GM12878 (cell line): ENCODE results near the gene ITGB2. TPM values are rescaled to one million over a fixed set of nuclear protein-coding genes. Genes with fewer than 3 reads are reported as not detected.

ENCODE experiments used
- ATAC-seq: fragments of 200-7000 bp; cut with Tn5 transposase; 3 replicates; pipeline ENCODE4 v1.9.1; 2020; ENCODE audit warnings: mild to moderate bottlenecking, moderate library complexity
- BruUV-seq: library from RNA; stranded (reverse); fragments of 400-500 nt; replicated peaks from 2 replicates; lab custom pipeline; 2021; lab: Mats Ljungman, UMichigan
- CTCF ChIA-PET: fragments of 300-600 bp; sonication (Branson Sonifier 250); formaldehyde crosslinking; extraction: SDS; loops from one replicate; lab custom pipeline; 2021; ENCODE audit warnings: inconsistent platforms; lab: Yijun Ruan, JAX
- POLR2A ChIA-PET: fragments of 350-600 bp; formaldehyde crosslinking; extraction: SDS; loops from one replicate; lab custom pipeline; 2021; ENCODE audit warnings: inconsistent platforms; lab: Charles Lee
- RAD21 ChIA-PET: fragments of 300-600 bp; sonication (Branson Sonifier 250); formaldehyde crosslinking; loops from one replicate; lab custom pipeline; 2023; ENCODE audit warnings: antibody characterized with exemption; ENCODE audit not compliant: unreplicated experiment; lab: Charles Lee
- SMC1A ChIA-PET: fragments of 300-600 bp; sonication (Branson Sonifier 250); formaldehyde crosslinking; loops from one replicate; lab custom pipeline; 2023; ENCODE audit not compliant: unreplicated experiment, uncharacterized antibody; lab: Charles Lee
- DNase-seq: peaks from one replicate; pipeline ENCODE4 v3.0.0-alpha.2; 2011; ENCODE audit warnings: low read depth, low spot score
- FAIRE-seq: peaks from 3 replicates; lab custom pipeline; 2011; peaks lifted over from hg19 to GRCh38; lab: Jason Lieb, UNC
- H2AFZ ChIP-seq: 2 replicates; pipeline ENCODE4 v1.6.0; 2011; ENCODE audit warnings: low read depth, low read length, control low read depth; ENCODE audit not compliant: control insufficient read depth
- H3K27ac ChIP-seq: 2 replicates; pipeline ENCODE4 v1.5.1; 2011; ENCODE audit warnings: control low read depth; ENCODE audit not compliant: control insufficient read depth, insufficient read depth
- H3K27me3 ChIP-seq, 2 experiments: replicated peaks in 1 of 2; 2 replicates each; pipeline versions ENCODE4 v1.6.0 to v1.6.1; 2011; ENCODE audit warnings: low read length in 1 of 2; ENCODE audit not compliant: control insufficient read depth in 2 of 2, insufficient read depth in 2 of 2
- H3K36me3 ChIP-seq, 2 experiments: 2 replicates each; pipeline ENCODE4 v1.5.1; 2011; ENCODE audit warnings: low read length in 1 of 2; ENCODE audit not compliant: control insufficient read depth in 2 of 2, insufficient read depth in 2 of 2
- H3K4me1 ChIP-seq: 2 replicates; pipeline ENCODE4 v1.6.1; 2011; ENCODE audit warnings: mild to moderate bottlenecking, low read length, moderate library complexity, mixed read lengths; ENCODE audit not compliant: control insufficient read depth, insufficient read depth
- H3K4me2 ChIP-seq: 2 replicates; pipeline ENCODE4 v1.6.0; 2011; ENCODE audit warnings: control low read depth; ENCODE audit not compliant: control insufficient read depth, insufficient read depth
- H3K4me3 ChIP-seq: fragments of 200-600 bp; sonication (generic); 2 replicates; pipeline ENCODE4 v1.5.1; 2016
- H3K79me2 ChIP-seq: 2 replicates; pipeline ENCODE4 v1.6.0; 2011; ENCODE audit warnings: low read length; ENCODE audit not compliant: control insufficient read depth, insufficient read depth
- H3K9ac ChIP-seq: 2 replicates; pipeline ENCODE4 v1.8.0; 2011; ENCODE audit warnings: low read length, control low read depth, mixed read lengths; ENCODE audit not compliant: control insufficient read depth, insufficient read depth
- H3K9me3 ChIP-seq: replicated peaks from 3 replicates; pipeline ENCODE4 v1.5.1; 2011; ENCODE audit warnings: mild to moderate bottlenecking, low read length; ENCODE audit not compliant: control insufficient read depth, insufficient read depth
- H4K20me1 ChIP-seq: 2 replicates; pipeline ENCODE4 v1.6.0; 2011; ENCODE audit not compliant: control insufficient read depth, insufficient read depth
- BCL3 ChIP-seq: IDR thresholded peaks from 2 replicates; pipeline ENCODE4 v1.6.1; 2011; ENCODE audit warnings: borderline replicate concordance, low read depth, mild to moderate bottlenecking, moderate library complexity, low read length; ENCODE audit not compliant: insufficient read depth, poor library complexity, severe bottlenecking
- BHLHE40 ChIP-seq, 2 experiments: fragments of 450-650 bp in 1 of 2; IDR thresholded peaks; 2 replicates each; pipeline ENCODE4 v1.6.1; 2011 to 2017; ENCODE audit warnings: low read depth in 2 of 2, borderline replicate concordance in 1 of 2, improper control_type of control experiment in 1 of 2, low read length in 1 of 2, mild to moderate bottlenecking in 1 of 2
- CREB1 ChIP-seq: IDR thresholded peaks from 2 replicates; pipeline ENCODE4 v1.6.1; 2012; ENCODE audit warnings: low read depth, mild to moderate bottlenecking, inconsistent platforms
- ESRRA ChIP-seq: IDR thresholded peaks from 2 replicates; pipeline ENCODE4 v1.6.1; 2012; ENCODE audit warnings: mild to moderate bottlenecking, low read length, improper control_type of control experiment
- HDGF ChIP-seq: fragments of 450-650 bp; IDR thresholded peaks from 2 replicates; pipeline ENCODE4 v1.6.1; 2016; ENCODE audit warnings: antibody characterized with exemption
- MAX ChIP-seq: IDR thresholded peaks from 2 replicates; pipeline ENCODE4 v1.6.1; 2012; ENCODE audit warnings: low read depth, low read length, improper control_type of control experiment
- TCF3 ChIP-seq: IDR thresholded peaks from 2 replicates; pipeline ENCODE4 v1.6.1; 2012; ENCODE audit warnings: low read depth, mild to moderate bottlenecking, low read length, borderline replicate concordance; ENCODE audit not compliant: insufficient read depth
- TCF7 ChIP-seq: IDR thresholded peaks from 2 replicates; pipeline ENCODE4 v1.6.1; 2014; ENCODE audit warnings: antibody characterized with exemption, borderline replicate concordance
- ZNF207 ChIP-seq: fragments of 450-650 bp; IDR thresholded peaks from 2 replicates; pipeline ENCODE4 v1.6.1; 2014; ENCODE audit warnings: antibody characterized with exemption, mild to moderate bottlenecking, borderline replicate concordance
- ZSCAN29 ChIP-seq: fragments of 450-650 bp; IDR thresholded peaks from 2 replicates; pipeline ENCODE4 v1.6.1; 2017; ENCODE audit warnings: mild to moderate bottlenecking, moderate library complexity
- WGBS: methylation state at CpG from one replicate; pipeline ENCODE4 v1.1.6; 2016; ENCODE audit warnings: low lambda C conversion rate; ENCODE audit not compliant: insufficient replicate concordance, insufficient coverage; ENCODE audit errors: missing lambda C conversion rate; 5-methylcytosine and 5-hydroxymethylcytosine counted together
- in situ Hi-C: fragments of 300-500 bp; cut with MboI; formaldehyde crosslinking; loops from 9 replicates; pipeline ENCODE4 v1.14.3; 2018; ENCODE audit warnings: mixed read lengths
- intact Hi-C: fragments of 100-400 bp; cut with micrococcal nuclease; formaldehyde crosslinking; loops from one replicate; pipeline ENCODE4 v1.14.2; 2022; ENCODE audit not compliant: unreplicated experiment
- polyA plus RNA-seq, 11 experiments: library from polyadenylated mRNA; depleted of rRNA in 4 of 11; unstranded in 6 of 11; stranded (reverse) in 5 of 11; fragments of >200 nt; fragmentation: Nextera tagmentation in 4 of 11; fragmentation: Illumina TruSeq in 1 of 11; extraction: Ambion mirVana in 4 of 11; extraction: Trizol in 1 of 11; gene quantifications; 1 replicate in 1 of 11; 2 replicates in 10 of 11; pipeline versions ENCODE4 v1.2.1 to v1.2.3, GENCODE V29; 2011 to 2016; ENCODE audit warnings: inconsistent platforms in 2 of 11, missing spikeins in 2 of 11, low read depth in 1 of 11
- total RNA-seq, 4 experiments: library from RNA; depleted of rRNA in 3 of 4; stranded (reverse); fragments of >200 nt in 3 of 4; fragmentation: Illumina TruSeq in 1 of 4; extraction: Trizol in 1 of 4; gene quantifications; 2 replicates each; pipeline versions ENCODE4 v1.2.1 to v1.2.3, GENCODE V29; 2013 to 2021
- TF ChIP-seq, protein P1 (sequence below): IDR thresholded peaks from 2 replicates; pipeline ENCODE4 v1.6.1; 2011; ENCODE audit warnings: mild to moderate bottlenecking, low read depth, low read length, moderate library complexity; ENCODE audit not compliant: insufficient replicate concordance
- TF ChIP-seq, protein P2 (sequence below): fragments of 450-650 bp; IDR thresholded peaks from 2 replicates; pipeline ENCODE4 v1.6.1; 2017; ENCODE audit warnings: mild to moderate bottlenecking

The ITGB2 gene
- total and polyA plus RNA-seq, 10 of the 15 experiments (the other 5 are each of a cell fraction or from before 2014, with no cell fraction given) = 8.0 to 172 (median 58.9) TPM

GRCh38 chr21:44905016-44905727, 15.5 kb downstream of the ITGB2 start (continued):
- no peak for TF ChIP-seq MAX

GRCh38 chr21:44904141-44904923, 16.4 kb downstream of the ITGB2 start:
- TF ChIP-seq CREB1 = no peak
- TF ChIP-seq ESRRA = no peak
- no peak for TF ChIP-seq TCF7
- TF ChIP-seq TCF3 = peak; percentile 34; the same call in 1 of the 2 replicates
- TF ChIP-seq, protein P1, sequence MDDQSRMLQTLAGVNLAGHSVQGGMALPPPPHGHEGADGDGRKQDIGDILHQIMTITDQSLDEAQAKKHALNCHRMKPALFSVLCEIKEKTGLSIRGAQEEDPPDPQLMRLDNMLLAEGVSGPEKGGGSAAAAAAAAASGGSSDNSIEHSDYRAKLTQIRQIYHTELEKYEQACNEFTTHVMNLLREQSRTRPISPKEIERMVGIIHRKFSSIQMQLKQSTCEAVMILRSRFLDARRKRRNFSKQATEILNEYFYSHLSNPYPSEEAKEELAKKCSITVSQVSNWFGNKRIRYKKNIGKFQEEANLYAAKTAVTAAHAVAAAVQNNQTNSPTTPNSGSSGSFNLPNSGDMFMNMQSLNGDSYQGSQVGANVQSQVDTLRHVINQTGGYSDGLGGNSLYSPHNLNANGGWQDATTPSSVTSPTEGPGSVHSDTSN = peak; percentile 31
- peak; percentile 87 for TF ChIP-seq BCL3
- TF ChIP-seq, protein P2, sequence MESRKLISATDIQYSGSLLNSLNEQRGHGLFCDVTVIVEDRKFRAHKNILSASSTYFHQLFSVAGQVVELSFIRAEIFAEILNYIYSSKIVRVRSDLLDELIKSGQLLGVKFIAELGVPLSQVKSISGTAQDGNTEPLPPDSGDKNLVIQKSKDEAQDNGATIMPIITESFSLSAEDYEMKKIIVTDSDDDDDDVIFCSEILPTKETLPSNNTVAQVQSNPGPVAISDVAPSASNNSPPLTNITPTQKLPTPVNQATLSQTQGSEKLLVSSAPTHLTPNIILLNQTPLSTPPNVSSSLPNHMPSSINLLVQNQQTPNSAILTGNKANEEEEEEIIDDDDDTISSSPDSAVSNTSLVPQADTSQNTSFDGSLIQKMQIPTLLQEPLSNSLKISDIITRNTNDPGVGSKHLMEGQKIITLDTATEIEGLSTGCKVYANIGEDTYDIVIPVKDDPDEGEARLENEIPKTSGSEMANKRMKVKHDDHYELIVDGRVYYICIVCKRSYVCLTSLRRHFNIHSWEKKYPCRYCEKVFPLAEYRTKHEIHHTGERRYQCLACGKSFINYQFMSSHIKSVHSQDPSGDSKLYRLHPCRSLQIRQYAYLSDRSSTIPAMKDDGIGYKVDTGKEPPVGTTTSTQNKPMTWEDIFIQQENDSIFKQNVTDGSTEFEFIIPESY = no peak
- TF ChIP-seq BHLHE40 (IDR thresholded peaks at IDR 0.05; ENCODE audit: borderline replicate concordance in 1 of 2, low read depth in 2 of 2, low read length in 1 of 2) = no peak
- TF ChIP-seq ZNF207 = no peak
- peak; percentile 73; the same call in 1 of the 2 replicates for TF ChIP-seq HDGF
- no peak for TF ChIP-seq ZSCAN29
- ChIA-PET SMC1A (no interaction called here), POLR2A (no interaction called here), CTCF (no interaction called here), RAD21 (no interaction called here)
- H2AFZ ChIP-seq = no peak overlapping the region
- no peak overlapping the region for H3K4me3 ChIP-seq
- H3K36me3 ChIP-seq = peaks cover 15 to 54% of the 10 kb centered on the region in 2 experiments
- intact Hi-C loops = no loop called here
- no peaks in the 10 kb centered on the region for H3K9me3 ChIP-seq
- no peak for FAIRE-seq
- DNase-seq = no peak
- no peak overlapping the region for H3K27ac ChIP-seq
- WGBS = 97% methylated on average over 14 of the region's 14 CpGs
- no peak overlapping the region for H3K9ac ChIP-seq
- no peak overlapping the region for H3K4me2 ChIP-seq
- no peaks in the 10 kb centered on the region for H3K27me3 ChIP-seq
- H3K4me1 ChIP-seq = peaks cover 9% of the 10 kb centered on the region
- no peaks in the 10 kb centered on the region for H4K20me1 ChIP-seq
- in situ Hi-C loops = no loop called here
- H3K79me2 ChIP-seq = no peaks in the 10 kb centered on the region
- BruUV-seq = TSS peak; percentile 44
- no peak for ATAC-seq
